PFSK-1 (cell line): Measurements from ENCODE around the gene ASPHD2.

ENCODE experiments used
- FOXP2 ChIP-seq: optimal IDR thresholded peaks from 2 replicates; pipeline ENCODE3; 2011; ENCODE audit warnings: borderline replicate concordance, control low read depth, inconsistent platforms; ENCODE audit not compliant: insufficient read depth; ENCODE audit errors: extremely low read length, extremely low read depth
- POLR2AphosphoS5 ChIP-seq: IDR thresholded peaks from 2 replicates; pipeline ENCODE4 v1.6.1; 2012; ENCODE audit warnings: low read depth, mild to moderate bottlenecking, control low read depth, low read length, moderate library complexity
- REST ChIP-seq, 2 experiments: IDR thresholded peaks; 2 replicates each; pipeline versions ENCODE4 v1.6.1 to v1.8.0; 2011 to 2012; ENCODE audit warnings: low read depth in 2 of 2, low read length in 2 of 2, control low read depth in 1 of 2, inconsistent platforms in 1 of 2, mild to moderate bottlenecking in 1 of 2, moderate library complexity in 1 of 2; ENCODE audit not compliant: insufficient read depth in 1 of 2
- SIN3A ChIP-seq: IDR thresholded peaks from 2 replicates; pipeline ENCODE4 v1.6.1; 2012; ENCODE audit warnings: mild to moderate bottlenecking, low read length, moderate library complexity, borderline replicate concordance; ENCODE audit not compliant: insufficient read depth
- TAF1 ChIP-seq: IDR thresholded peaks from 2 replicates; pipeline ENCODE4 v1.6.1; 2012; ENCODE audit warnings: low read length, control low read depth, borderline replicate concordance; ENCODE audit not compliant: insufficient read depth

ASPHD2 gene

GRCh38 chr22:26448941-26449340 is 19.9 kb downstream of the ASPHD2 start:
- no peak for TF ChIP-seq POLR2AphosphoS5
- no peak for TF ChIP-seq FOXP2
- no peak for TF ChIP-seq SIN3A
- no peak for TF ChIP-seq REST (IDR thresholded peaks at IDR 0.05; ENCODE audit: insufficient read depth in 1 of 2, low read depth in 2 of 2, low read length in 2 of 2)
- TF ChIP-seq TAF1, result no peak

- TF ChIP-seq TAF1 (no peak), POLR2AphosphoS5 (no peak), SIN3A (no peak), REST (IDR thresholded peaks at IDR 0.05; ENCODE audit: insufficient read depth in 1 of 2, low read depth in 2 of 2, low read length in 2 of 2) (no peak), FOXP2 (no peak)
Measured at GRCh38 chr22:26450453-26451185, 21.6 kb downstream of the ASPHD2 start.

GRCh38 chr22:26452236-26453016 is 23.4 kb downstream of the ASPHD2 start:
- TF ChIP-seq REST (IDR thresholded peaks at IDR 0.05; ENCODE audit: insufficient read depth in 1 of 2, low read depth in 2 of 2, low read length in 2 of 2), result no peak
- TF ChIP-seq FOXP2, result no peak
- no peak for TF ChIP-seq SIN3A
- TF ChIP-seq TAF1, result no peak
- no peak for TF ChIP-seq POLR2AphosphoS5

- TF ChIP-seq POLR2AphosphoS5 (no peak), FOXP2 (no peak), SIN3A (no peak), TAF1 (no peak), REST (IDR thresholded peaks at IDR 0.05; ENCODE audit: insufficient read depth in 1 of 2, low read depth in 2 of 2, low read length in 2 of 2) (no peak)
Measured at GRCh38 chr22:26453216-26453615, 24.2 kb downstream of the ASPHD2 start.
